GM19395 (cell line): Measurements from ENCODE around the gene ARPC4.
"Not testable (repeated sequence)": the region's sequence is repeated elsewhere in the genome, so short reads cannot be mapped to it uniquely, and the experiment has no call there.

Experiments used
- ATAC-seq: cut with Tn5 transposase; IDR thresholded peaks from one replicate; pipeline ENCODE4 v1.9.1; 2021; ENCODE audit warnings: mild to moderate bottlenecking, moderate library complexity; ENCODE audit not compliant: unreplicated experiment

The ARPC4 gene

DNA sequence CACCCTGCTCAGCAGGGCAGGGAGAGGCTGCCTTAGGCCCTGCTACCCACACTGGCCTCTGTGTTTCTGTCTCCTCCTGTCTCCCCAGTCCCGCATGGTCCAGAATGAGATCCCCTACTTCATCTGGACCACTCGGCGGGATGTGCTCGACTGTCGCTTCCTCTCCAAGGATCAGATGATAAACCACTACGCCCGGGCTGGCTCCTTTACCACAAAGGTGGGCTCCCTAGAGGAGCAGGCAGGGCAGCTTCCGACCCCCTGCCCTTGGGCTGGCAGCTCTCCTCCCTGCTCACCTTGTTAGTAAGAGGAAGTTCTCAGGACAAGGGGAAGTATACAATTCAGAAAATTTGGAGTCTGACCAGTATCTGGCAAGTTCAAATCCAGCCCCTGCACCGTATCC, 23.1 kb downstream of the ARPC4 start:
- ATAC-seq, result no peak

DNA sequence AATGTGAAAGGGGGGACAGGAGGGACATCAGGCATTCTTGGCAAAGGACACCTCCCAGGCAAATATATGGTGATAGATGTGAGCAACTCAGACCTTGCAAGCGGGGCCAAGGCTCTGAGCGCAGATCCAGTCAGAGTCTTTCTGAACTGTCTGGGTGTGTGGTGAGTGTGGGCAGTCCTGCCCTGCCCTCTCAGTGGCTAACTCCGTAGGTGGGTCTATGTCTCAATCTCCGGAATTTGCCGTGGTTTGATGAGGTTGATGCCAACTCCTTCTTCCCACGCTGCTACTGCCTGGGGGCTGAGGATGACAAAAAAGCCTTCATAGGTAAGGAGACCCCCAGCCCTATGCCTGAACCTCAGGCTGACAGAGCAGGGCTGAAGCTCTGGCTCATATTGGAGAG, 24.6 kb downstream of the ARPC4 start:
- ATAC-seq, result no peak

DNA sequence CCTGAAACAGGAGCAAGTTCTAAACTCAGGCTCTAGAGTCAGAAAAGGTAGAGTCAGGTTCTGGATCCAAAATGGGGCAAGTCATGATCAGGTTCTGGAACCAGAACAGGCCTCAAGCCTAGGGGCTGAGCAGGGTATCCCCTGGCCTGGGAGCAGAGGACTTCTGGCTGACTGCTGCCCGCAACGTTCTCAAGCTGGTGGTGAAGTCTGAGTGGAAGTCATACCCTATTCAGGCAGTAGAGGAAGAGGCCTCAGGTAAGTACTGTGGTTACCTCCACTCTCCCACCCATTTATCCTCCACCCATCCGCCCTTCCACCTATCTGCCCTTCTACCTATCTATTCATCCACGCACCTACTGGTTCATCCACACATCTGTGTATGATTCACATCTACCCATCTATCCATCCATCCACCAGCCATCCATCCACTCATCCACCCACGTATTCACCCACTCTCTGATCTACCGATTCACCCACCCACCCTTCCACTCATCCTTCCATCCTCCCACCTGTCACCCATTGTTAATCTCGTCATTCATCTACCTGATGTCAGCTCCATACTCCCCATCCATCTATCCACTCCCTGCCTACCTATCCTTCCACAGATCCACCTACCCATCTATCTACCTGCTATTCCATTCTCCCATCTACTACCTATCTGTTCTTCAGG, 25.9 kb downstream of the ARPC4 start:
- no peak for ATAC-seq

DNA sequence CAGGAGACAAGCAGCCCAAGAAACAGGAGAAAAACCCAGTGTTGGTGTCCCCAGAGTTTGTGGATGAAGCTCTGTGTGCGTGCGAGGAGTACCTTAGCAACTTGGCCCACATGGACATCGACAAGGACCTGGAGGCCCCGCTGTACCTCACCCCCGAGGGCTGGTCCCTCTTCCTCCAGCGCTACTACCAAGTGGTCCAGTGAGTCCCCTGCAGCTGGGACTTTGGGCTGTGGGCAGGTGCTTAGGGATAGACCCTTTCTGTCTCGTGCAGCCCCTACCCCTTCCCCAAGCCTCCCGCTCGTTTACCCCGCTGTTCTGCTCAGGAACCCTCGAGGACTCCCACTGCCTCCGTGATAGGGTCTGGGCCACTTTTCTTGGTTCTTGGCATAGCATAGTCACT, 27.7 kb downstream of the ARPC4 start:
- ATAC-seq, result no peak

DNA sequence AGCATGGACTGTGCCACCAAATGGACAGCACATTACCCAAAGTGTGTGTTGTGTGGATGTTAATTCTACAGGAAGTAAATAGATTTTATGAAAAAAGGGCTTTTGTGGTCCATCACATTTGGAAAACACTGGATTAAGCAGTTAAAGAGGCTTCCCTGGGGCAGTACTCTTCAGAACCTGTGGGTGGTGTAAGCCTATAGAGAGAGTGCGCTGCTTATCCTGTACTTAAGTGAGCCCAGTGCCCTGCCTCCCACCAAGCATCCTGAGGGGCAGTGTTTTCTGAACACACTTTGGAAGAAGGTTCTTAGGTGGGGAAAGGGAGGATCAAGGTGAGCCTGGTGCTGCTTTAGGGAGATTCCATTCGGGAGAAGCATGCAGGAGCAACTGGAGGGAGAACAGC, 28.1 kb downstream of the ARPC4 start:
- no peak for ATAC-seq

DNA sequence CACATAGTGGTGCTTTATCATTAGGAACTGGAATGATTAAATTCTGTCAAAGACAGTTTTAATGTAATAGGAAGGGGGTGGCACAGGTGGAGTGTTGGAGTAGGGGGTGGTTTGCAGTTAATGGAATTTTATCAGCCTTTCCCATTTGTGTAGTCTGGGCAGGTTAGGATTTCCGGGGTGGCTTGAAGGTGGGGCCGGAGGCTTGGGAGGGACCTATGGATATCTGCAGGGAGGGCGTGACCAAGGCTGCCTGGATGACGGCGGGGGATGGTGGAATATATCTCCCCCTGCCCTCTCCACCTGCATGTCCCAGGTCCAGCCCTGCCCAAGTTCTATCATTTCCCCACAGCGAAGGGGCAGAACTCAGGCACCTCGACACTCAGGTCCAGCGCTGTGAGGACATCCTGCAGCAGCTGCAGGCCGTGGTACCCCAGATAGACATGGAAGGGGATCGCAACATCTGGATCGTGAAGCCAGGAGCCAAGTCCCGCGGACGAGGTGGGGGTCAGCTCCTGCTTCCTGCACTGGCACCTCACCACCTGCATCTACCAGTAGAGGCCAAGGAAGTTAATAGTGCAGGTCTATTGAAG, 32.7 kb downstream of the ARPC4 start:
- no peak for ATAC-seq

DNA sequence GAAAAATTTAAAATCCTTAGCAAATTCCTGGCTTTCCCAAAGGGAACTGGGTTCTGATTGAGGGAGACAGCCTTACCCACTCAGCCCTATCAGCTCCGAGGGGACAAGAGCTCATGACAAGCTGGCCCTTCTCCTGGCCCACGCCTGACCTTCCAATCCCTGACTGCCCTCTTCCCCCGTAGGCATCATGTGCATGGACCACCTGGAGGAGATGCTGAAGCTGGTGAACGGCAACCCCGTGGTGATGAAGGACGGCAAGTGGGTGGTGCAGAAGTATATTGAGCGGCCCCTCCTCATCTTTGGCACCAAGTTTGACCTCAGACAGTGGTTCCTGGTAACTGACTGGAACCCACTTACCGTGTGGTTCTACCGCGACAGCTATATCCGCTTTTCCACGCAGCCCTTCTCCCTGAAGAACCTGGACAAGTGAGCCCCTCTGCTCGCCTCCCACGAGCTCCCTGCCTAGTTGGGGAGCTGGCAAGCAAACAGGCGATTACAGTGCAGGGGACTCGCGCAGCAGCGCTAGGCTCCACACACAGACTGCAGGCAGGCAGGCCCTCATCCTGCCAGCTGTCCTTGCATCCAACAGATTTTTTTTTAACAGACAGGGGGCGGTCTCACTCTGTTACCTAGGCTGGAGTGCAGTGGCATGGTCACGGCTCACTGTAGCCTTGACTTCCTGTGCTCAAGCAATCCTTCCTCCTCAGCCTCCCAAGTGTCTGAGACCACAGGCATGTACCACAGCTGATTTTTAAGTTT, 34.1 kb downstream of the ARPC4 start:
- no peak for ATAC-seq

DNA sequence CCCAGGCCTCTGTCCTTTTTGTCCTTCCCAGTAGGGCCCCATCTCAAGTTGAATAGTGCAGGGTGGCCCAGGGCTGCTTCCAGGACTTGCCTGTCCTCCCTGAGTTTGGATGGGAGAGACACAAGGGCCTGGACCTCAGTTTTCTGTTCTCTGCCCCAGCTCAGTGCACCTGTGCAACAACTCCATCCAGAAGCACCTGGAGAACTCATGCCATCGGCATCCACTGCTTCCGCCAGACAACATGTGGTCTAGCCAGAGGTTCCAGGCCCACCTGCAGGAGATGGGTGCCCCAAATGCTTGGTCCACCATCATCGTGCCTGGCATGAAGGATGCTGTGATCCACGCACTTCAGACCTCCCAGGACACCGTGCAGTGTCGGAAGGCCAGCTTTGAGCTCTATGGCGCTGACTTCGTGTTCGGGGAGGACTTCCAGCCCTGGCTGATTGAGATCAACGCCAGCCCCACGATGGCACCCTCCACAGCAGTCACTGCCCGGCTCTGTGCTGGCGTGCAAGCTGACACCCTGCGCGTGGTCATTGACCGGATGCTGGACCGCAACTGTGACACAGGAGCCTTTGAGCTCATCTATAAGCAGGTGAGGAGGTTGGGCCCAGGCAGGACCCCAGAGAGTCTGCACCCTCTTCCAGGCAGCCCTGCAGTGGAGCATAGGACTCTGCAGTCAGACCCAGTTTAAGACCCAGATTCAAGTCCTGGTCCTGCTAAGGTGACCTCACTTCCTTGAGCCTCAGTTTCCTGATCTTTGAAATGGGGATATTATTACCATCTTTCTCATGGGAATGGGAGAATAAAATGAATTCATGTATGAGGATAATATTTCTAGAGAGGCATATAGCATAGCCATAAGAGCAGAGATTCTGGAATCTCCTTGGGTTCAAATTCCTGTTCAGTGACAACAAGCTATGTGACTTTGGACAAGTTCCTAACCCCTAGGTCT, 36.2 kb downstream of the ARPC4 start:
- ATAC-seq, result no peak

DNA sequence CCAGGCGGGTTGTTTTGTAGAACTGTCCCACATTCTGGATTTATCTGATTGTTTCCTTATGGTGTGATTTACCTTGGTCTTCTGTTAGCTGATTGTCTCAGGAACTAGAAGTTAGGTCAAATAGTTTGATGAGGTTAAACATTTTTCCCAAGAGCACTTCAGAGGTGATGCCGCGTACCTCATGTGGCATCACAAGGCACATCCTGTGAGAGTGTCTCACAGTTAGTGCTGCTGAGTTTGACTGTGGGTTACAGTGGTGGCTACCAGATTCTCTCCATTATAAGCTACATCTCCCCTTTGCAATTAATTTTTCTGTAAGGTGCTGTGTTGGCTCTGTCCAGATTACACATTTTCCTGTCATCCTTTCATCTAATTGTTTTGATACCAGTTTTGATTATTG, 38.4 kb downstream of the ARPC4 start:
- ATAC-seq, result no peak

DNA sequence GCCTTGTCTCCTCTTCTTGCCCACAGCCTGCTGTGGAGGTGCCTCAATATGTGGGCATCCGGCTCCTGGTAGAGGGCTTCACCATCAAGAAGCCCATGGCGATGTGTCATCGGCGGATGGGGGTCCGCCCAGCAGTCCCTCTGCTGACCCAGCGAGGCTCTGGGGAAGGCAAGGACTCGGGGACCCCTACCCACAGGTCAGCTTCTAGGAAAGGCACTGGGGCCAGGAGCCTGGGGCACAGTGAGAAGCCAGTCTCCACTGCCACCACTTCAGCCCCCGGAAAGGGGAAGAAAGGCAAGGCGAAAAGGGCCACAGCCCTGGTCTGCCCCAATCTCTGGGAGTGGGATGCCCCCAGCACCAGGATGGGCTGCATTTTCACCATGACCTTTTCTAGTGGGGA, 40.2 kb downstream of the ARPC4 start:
- no peak for ATAC-seq

DNA sequence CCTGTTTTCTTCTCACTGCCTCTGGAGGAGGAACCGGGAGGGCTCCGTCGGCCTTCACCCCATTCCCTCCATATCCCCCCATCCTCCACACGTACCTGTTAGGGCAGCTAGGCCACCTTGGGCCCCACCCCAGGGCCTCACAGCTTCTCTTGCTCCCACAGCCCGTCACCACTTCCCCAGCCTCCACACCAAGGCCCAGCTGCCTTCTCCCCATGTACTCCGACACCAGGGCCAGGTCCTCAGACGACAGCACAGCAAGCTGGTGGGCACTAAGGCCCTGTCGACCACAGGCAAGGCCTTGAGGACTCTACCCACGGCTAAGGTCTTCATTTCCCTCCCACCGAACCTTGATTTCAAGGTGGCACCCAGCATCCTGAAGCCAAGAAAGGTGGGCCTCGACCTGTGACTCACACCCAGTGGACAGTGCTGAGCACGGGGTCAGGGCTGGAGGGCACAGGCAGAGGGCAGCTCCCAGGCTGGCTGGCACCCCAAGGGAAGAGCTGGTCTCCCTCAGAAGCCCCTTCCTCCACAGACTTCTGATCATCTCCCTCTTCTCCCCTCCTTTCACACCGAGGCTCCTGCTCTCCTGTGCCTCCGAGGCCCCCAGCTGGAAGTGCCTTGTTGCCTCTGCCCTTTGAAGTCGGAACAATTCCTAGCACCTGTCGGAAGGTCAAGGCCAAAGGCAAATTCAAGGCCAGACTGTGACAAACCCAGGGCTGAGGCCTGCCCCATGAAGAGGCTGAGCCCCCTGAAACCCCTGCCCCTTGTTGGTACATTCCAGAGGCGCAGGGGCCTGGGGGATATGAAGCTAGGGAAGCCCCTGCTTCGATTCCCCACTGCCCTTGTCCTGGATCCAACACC, 41.9 kb downstream of the ARPC4 start:
- no peak for ATAC-seq

DNA sequence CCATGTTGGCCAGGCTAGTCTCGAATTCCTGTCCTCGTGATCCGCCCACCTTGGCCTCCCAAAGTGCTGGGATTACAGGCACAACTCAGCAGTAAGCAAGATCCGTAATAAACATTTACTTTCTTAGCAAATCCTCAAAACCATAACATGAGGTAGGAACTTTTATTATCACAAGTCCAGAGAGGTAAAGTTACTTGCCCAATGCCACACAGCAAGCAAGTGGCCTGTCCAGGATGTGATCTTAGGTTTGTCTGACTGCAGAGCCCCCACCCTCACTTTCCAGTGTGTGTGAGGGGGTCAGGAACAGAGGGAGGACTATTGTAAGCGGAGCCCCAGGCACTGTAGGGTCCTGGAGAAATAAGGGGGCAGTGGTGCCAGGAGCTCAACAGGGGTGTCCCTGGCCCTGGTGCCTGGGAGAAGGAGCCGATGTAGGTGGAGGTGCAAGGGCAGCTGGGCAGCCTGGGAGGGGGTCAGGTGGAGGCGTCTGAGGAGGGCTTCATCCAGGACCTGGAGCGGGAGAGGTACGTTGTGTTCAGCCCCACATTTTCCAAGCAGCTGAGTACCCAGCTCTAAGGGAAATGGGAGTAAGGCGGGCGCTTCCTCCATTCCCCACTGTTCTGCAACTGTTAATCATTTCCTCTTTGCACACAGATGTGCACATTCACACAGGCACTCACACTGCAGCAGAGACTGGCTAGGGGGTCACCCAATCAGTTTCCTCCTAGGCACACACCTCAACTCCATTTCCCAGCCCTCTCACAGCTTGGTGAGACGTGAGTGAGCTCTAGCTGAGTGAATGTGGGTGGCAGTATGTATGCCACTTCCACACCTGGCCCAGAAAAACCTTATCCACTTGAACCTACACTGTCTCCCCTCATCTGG, 45.1 kb downstream of the ARPC4 start:
- ATAC-seq, result no peak

DNA sequence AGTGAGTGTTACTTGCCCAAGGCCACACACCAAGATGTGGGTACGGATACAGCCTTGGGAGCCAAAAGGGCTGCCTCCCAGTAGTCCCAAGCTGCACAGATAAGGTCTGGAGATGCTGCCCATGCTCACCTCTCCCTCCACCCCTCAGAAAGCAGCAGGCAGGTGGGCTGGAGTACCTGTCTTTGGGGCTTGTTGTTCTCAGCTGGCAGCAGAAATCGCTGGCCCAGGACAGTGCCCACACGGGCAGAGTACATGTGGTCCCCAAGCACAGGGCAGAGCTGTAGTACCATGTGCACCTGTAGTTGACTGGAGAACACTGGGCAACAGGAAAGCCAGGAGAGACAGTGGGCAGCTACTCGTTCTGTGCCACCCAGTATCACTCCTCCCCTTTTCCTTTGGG, 46.0 kb downstream of the ARPC4 start:
- ATAC-seq, result no peak

DNA sequence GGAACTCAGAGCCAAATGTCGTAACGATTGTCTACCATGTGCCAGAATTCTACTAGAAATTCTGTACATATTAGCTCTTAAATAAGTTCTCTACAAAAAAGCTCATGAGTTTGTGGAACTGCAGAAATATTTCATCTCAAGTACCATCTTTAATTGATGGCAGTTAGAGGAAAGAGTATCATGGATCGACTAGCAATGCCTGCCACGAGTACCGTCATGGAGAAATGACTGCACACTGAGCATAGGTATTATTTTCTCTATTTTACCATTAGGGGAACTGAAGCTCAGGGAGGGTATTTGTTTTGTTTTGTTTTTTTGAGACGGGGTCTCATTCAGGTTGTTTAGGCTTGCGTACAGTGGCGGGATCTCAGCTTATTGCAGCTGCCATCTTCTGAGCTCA, 48.1 kb downstream of the ARPC4 start:
- ATAC-seq, result no peak

DNA sequence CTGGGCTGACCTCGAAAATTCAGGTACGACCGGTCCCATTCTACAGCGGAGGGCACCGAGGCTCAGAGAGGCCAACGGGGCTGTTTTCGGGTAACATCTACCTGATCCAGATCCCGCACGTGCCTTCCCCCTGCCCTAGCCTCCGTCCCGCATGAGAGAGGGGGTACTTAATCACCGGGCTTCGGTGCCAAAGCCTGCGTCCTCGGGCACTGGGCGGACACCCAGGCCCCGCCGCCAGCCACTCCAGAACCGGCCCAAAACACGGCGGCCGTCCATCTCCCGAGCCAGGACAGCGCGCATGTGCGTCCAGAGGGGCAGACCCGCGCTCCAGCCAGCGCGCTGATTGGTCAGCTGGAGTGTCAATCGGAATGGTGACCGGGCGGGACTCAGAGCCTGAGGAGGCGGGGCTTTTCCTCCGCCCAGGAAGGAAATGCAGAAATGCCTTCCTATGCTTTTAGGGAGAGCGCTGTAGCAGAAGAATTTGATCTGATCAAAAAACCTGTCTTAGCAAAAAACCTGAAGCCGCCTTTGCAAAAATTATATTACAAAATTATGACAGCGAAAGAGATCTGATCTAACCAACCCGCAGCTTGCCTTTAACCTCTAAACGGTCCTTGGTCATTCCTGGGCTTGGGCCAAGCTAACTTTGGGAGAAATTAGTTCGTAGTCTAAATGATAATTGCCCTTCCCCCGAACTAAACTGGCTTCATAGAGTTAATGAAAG, 51.0 kb downstream of the ARPC4 start, which contains the start of gene RPUSD3:
Gene RPUSD3, minus strand, starts transcription at position 294 of the 724 bp plus-strand sequence. Its CDS starts 18 bp downstream, at position 276.
- ATAC-seq, result peak; percentile 97

DNA sequence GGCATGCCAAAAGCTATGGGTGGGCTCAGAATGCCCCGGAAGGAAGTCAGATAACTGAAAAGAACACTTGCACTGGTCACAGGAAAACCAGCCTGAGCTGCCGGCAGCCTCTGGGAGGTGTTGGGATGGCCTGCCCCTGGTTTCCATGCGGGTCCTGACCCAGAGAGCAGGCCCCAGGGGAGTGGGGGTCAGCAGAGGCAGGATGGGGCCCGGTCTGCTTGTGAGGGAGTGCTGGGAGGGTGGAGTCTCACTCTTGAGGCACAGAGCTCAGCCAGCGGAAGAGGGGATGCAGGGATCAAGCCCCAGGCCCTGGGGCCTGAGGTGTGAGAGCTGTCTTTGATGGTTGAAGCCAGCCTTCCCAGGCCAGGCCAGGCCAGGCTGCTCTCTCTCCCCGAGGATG, 53.3 kb downstream of the ARPC4 start:
- ATAC-seq, result no peak

DNA sequence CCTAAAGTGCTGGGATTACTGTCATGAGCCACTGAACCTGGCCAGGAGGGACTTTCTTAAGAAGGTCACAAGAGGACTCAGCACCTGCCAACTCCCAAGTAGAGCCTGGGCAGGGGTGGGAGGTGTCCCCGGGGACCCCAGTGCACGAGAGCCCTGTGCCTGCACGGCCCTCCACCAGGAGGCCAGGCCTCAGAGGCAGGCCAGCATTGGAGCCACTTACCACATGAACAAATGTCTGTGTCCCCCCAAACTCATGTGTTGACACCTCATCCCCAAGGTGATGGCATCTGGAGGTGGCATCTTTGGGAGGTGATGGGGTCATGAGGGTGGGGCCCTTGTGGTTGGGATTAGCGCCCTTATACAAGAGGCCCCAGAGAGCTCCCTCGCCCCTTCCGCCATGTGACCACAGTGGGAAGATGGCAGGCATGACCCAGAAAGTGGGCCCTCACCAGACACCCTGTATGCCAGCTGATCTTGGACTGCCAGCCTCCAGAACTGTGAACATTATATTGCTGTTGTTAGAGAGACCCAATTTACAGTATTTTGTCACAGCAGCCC, 54.1 kb downstream of the ARPC4 start:
- no peak for ATAC-seq

DNA sequence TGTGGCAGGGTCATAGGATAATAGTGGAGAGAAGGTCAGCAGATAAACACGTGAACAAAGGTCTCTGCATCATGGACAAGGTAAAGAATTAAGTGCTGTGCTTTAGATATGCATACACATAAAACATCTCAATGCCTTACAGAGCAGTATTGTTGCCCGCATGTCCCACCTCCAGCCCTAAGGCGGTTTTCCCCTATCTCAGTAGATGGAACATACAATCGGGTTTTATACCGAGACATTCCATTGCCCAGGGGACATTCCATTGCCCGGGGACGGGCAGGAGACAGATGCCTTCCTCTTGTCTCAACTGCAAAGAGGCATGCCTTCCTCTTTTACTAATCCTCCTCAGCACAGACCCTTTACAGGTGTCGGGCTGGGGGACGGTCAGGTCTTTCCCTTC, 55.0 kb downstream of the ARPC4 start:
- ATAC-seq, result not testable (repeated sequence)
